Islet of Langerhans (tissue), 1 donor: ENCODE data around the gene LIMK1.
"Not testable (repeated sequence)": the region's sequence is repeated elsewhere in the genome, so short reads cannot be mapped to it uniquely, and the experiment has no call there.

Experiments used
- FAIRE-seq: peaks from one replicate; lab custom pipeline; 2011; peaks lifted over from hg19 to GRCh38; lab: Jason Lieb, UNC

LIMK1 gene

DNA sequence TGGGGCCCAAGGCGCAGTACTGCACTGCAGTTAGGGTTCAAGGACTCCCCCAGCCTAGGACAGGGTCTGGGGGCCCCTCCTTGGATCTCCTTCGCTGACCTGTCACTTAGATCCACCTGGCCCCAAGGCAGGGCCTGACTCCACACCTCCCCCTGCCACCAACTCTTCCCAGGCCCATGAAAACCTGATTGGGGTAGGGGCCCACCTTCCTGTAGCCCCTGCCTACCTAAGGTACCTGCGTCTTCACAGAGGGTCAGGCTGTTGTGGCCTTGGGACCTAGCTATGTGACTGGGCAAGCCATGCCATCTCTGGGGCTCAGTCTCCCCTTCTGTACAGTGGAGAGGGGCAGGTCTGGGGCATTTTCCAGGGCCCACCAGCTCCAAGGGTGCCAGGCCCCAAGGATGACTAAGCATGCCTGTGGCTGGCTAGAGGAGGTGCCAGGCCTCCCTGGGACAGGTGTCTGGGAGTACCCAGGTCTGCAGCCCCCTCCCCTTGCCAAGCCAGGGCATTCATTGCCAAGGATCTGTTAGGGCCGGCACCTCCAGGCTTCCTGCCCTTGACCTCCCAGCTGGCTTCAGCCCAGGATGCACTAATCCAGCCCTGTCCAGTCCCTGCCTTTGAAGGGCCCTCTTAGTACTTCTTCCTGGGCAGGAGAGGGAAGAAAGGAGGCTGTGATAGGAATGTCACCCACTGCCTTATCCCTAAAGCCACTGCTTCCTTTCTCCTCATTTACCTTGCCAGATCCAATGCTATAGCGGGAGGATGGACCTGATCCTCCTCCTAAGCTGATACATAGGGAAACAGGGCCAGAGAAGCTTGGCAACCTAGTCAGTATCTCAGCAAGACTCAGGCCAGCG lies 1.3 kb downstream of the LIMK1 start:
- FAIRE-seq, result no peak

DNA sequence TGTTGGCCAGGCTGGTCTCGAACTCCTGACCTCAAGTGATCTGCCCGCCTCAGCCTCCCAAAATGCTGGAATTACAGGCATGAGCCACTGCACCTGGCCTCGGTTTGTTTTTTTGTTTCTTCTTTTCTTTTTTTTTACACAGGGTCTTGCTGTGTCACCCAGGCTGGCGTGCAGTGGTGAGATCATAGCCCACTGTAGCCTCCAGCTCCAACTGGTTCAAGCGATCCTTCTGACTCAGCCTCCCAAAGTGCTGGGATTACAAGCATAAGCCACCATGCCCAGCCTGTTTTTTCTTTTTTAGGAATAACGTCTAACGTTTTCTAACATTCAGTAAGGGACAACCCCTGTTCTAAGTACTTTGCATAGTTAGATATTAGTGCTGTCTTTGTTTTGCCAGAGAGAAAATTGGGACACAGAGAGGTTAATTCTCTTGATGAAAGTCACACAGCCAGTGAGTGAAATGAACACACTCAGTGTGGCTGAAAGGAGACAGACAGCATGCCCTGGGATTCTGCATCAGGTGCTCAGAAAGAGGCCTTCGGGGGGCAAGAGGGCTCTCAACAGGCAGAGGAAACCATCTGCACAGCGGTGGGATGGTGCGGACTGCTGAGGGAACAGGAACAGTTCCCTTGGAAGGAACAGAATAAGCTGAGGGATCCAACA lies 4.3 kb downstream of the LIMK1 start:
- no peak for FAIRE-seq

DNA sequence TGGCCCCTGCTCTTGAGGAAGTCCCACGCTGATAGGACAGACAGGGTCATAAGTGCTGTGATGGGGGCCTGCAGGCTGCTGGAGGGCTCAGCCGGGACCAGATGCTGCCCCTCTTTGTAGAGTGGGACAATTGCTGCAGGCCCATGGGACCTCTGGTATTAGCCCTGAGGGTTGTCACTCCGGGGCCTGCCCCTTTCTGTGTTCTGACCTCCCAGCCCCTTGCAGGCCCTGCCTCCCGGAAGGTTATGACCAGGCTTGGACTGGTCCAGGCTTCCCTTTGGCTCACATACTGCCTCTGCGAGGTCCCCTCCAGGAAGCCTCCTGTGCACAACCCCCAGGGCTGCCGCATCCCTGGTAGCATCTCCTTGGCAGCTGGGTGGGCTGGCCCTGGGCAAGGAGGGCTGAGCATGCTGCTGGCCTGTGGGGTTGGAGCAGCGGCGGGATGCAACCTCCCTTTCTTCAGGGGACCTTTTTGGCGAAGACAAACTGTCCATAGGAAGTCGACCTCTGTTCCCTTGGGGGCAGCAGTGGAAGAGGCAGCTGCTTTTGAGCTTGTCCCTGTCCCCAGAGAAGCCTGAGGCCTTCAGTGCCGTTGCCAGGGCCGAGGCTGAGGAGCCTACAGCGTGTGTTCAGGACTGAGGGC lies 8.8 kb downstream of the LIMK1 start:
- FAIRE-seq, result no peak

DNA sequence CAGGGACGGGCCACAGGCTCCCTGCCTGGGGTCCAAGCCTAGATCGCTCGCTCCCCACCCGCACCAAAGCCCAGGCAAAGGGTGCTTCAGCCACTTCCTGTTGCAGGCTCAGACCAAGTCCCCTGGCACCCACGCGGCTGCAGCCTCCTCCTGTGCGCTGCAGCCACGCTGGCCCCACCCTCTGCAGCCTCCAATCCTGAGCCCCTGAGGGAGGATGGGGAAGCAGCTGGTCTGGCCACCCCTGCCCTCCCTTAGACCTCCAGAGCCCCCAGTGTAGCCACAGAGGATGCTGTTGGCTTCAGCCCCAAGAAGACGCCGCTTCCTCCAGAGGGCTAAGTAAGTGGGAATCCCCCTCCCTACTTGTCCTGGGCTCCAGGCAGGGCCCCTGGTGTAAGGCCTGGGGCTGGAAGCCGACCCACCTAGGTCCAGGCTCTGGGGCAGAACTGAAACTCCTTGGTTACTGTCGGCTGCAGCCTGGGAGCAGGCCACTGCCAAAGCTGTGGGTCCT lies 9.4 kb downstream of the LIMK1 start:
- FAIRE-seq, result no peak

DNA sequence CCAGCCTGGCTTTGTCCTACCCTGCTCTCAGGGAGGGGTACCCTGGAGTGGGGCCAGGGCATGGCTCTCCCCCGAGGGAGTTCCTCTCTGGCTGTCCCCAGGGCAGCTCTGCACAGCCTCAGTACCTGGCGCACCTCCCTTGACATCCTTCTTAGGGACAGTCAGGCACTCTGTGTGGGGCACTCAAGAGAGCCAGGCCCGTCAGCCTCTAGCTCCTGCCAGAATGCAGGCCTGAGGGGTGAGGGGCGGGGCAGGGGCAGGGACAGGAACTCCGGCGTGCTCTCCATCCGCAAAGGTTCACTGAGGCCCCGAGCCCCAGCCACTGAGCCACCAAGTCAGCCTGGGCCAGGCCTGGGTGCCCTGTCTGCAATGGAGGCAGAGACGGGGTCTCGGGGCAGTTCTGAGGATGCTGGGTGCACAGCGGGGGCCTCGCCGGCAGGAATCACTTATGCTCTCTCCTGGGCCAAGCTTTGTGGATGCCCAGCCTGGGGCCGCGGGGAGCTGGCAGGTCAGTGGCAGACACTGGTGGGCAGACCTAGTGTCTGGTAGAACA lies 10.1 kb downstream of the LIMK1 start:
- FAIRE-seq, result no peak

DNA sequence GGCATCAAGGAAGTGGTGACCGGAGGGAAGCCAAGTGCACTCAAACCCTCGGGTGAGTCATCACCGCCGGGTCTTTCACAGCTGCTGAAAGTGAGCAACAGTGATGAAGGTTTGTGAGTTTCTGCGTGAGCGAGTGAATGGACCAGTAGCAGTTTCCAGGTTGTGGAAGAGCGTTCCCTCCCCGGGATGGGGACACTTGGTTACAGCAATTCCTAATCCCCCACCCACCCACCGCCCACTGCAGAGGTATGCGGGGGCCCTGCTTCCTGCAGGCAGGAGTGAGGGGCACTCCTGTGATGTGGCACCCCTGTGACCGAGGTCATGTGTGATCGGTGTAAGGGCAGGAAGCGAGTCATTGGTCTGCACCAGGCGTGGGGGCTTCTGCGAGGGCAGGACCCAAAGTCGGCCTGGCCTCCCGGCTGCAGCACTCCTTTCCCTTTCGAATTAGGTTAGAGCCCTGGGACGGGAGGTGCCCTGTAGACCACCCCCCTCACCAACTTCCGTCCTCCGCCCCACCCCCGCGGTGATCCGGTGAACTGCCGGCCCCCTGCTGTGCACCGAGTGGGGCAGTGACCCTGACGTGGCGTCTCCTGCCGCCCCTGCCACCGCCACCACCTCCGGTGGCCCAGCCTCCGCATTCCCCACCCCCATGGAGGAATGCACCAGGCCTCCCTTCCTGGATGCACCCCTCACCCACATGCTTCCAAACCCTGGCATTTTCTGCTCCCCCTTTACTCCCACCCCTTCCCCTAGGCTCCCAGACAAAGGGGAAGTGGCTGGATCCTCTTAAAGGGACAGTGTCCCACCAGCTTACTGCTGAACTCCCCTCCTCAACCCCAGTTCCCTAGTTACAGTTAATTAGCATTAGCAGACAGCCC lies 10.9 kb downstream of the LIMK1 start:
- FAIRE-seq, result no peak

DNA sequence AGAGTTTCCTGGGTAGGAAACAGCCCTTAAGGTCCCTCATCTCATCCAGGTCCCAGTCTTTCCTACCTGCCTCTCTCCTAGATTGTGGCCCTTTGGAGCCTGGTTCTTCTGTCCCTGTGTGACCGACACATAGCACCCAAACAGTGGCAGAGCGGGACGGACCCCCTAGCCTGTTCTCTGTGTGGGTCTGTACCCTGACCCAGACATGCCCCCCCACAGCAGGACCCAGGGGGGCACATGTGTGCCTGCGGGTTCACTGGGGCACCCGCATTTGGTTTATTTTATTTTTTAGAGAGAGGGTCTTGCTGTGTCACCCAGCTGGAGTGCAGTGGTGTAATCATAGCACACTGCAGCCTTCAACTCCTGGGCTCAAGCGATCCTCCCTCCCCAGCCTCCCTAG lies 11.5 kb downstream of the LIMK1 start:
- no peak for FAIRE-seq

DNA sequence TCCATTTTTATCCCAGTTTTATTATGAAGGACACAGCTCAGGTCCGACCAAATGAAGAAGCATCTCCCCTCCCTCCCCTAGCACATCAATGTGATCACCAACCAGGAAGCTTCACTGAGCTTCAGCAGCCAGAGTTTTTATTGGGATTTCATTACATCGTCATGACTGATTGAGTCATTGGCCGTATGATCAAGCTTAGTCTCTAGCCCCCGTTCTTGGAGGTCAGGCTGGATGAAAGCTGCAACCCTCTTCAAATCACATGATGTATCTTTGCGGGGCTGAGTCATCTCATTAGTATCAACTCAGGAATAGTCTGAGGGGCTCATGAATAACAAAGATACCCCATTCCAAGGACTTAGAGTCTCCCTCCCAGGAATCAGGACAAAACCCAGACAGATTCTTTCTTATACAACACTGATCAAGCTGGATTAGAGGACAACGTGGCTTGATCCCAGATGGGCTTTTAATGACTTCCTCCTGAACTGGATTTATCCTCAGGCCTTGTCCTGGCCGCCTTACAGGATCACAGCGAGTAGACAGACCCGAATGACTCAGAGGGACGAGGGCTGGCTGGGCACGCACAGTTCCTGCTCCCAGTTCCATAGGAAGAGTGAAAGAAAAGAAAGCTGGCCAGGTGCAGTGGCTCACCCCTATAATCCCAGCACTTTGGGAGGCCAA lies 14.5 kb downstream of the LIMK1 start:
- FAIRE-seq, result no peak

DNA sequence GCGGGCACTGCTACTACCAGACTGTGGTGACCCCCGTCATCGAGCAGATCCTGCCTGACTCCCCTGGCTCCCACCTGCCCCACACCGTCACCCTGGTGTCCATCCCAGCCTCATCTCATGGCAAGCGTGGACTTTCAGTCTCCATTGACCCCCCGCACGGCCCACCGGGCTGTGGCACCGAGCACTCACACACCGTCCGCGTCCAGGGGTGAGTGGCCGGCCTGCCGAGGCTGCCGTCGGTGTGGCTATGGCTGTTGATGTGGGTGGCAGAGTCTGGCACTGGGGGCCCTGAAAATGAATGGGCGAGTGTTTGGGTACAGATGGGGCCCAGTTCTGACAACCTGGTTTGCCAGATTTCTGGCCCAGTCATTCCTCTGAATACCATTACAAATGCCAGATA lies 15.4 kb downstream of the LIMK1 start:
- no peak for FAIRE-seq

DNA sequence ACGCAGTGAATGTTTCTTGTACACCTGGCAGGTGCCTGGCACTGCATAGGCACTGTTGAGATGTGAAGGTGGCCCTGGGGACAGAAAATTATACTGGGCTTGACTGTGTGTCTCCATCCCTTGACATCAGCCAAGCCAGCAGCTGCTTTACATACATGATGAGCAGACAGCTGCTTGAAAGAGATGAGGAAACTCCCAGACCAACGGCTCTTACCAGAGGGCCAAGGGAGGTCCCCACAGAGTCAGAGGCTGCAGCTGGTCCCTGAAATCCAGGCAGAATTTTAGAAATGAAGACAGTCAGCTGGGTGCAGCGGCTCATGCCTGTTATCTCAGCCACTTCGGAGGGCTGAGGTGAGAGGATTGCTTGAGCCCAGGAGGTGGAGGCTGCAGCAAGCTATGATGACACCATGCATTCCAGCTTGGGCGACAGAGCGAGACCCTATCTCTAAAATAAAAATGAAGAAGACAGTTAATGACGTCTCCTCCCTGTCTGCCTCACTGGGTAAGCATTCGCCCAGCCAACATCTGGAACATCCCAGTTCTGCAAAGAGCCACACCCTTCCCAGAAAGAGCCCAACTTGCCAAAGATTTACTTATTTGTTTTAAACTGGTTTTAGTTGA lies 17.6 kb downstream of the LIMK1 start:
- no peak for FAIRE-seq

DNA sequence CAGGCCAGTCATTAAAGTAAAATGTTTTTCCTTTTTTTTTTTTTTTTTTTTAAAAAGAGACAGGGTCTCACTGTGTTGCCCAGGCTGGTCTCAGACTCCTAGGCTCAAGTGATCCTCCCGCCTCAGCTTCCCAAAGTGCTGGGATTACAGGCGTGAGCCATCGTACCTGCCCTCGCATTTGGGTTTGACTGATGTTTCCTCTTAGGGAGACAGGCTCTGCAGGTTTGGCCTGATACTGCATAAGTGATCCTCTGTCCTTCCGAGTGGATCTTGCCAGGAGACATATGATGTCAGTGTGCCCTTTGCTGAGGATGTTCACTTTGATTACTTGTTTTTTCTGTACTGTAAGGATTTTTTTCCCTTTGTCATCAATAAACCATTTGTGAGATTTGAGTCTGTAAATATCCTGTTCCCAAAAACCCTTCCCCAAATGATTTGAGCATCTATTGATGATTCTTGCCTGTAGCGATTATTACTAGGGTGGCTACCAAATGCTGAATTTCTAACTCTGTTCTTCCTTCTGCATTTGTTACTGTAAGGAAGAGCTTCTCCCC lies 19.7 kb downstream of the LIMK1 start:
- no peak for FAIRE-seq

DNA sequence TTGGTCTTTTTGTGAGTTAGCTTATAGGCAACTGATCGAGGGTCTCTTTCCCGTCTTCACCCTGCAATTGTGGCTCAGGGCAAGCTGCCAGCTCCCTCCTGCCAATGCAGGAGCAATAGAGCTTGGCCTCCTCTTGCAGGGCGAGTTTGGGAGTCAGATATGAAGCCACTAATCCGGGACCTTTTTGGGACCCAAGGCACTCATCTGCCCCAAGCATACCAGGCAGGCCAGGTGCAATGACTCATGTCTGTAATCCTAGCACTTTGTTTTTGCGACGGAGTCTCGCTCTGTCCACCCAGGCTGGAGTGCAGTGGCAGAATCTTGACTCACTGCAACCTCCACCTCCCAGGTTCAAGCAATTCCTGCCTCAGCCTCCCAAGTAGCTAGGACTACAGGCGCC lies 21.1 kb downstream of the LIMK1 start:
- no peak for FAIRE-seq

DNA sequence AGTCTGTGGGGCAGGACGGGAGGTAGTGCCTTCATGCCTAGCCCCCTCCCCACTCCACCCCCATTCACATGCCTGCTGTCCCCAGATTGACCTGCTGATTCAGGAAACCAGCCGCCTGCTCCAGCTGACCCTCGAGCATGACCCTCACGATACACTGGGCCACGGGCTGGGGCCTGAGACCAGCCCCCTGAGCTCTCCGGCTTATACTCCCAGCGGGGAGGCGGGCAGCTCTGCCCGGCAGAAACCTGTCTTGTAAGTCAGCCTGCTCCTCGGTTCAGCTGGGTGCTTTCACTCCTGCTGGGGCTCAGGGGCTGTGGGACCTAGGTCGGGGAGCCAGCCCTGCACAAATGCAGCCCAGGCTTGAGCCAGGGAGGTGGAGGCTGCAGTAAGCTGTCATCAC lies 22.4 kb downstream of the LIMK1 start:
- FAIRE-seq, result no peak

DNA sequence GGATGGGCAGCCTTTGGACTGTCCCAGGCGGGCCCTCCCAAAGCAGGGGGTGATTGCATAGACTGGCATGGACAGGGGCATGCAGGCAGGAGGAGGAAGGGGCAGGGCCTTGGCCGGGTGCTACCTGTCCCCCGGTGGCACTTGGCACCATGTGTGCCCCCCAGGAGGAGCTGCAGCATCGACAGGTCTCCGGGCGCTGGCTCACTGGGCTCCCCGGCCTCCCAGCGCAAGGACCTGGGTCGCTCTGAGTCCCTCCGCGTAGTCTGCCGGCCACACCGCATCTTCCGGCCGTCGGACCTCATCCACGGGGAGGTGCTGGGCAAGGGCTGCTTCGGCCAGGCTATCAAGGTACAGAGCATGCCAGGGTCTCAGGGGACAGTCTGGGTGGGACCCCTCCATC lies 23.2 kb downstream of the LIMK1 start:
- FAIRE-seq, result no peak

DNA sequence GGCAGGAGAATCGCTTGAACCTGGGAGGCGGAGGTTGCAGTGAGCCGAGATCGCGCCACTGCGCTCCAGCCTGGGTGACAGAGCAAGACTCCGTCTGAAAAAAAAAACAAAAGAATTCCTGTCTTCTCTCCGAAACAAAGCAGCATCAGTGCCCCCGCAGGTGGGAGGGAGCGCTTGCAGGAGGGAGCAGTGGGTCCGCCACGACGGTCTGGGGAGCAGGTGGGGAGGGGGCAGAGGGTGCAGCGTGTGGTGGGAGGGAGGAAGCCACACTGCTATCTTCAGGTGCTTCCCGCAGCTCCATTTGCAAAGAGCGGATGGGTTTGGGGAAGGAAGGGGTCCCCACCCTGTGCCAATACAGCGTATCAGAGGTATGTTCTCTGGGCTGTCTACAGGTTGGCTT lies 31.7 kb downstream of the LIMK1 start:
- no peak for FAIRE-seq

DNA sequence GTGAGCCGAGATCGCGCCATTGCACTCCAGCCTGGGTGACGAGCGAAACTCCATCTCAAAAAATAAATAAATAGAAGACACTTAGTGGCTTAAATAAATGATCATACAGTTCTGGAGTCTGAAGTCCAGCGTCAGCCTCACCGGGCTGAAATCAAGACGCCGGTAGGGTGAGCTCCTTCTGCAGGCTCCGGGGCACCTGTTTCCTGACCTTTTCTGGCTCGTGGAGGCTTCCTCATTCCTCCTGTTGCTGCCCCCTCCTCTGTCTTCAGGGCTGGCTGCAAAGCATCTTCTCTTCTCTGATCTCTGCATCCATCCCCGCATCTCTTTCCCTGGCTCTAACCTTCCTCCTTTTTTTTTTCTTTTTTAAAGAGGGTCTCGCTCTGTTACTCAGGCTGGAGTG lies 32.8 kb downstream of the LIMK1 start:
- no peak for FAIRE-seq

DNA sequence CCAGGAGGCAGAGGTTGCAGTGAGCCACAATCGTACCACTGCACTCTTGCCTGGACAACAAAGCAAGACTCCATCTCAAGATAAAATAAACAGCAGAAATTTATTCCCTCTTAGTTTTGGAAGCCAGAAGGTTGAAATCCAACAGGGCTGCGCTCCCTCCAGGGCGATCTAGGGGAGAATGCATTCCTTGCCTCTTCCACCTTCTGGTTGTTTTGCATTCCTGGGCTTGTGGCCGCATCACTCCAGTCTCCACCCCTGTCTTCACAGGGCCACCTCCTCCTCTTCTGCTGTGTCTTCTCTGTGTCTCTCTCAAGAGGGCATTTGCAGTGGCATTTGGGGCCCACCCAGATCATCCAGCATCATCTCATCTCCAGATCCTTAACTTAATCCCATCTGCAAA lies 36.2 kb downstream of the LIMK1 start:
- FAIRE-seq, result no peak

DNA sequence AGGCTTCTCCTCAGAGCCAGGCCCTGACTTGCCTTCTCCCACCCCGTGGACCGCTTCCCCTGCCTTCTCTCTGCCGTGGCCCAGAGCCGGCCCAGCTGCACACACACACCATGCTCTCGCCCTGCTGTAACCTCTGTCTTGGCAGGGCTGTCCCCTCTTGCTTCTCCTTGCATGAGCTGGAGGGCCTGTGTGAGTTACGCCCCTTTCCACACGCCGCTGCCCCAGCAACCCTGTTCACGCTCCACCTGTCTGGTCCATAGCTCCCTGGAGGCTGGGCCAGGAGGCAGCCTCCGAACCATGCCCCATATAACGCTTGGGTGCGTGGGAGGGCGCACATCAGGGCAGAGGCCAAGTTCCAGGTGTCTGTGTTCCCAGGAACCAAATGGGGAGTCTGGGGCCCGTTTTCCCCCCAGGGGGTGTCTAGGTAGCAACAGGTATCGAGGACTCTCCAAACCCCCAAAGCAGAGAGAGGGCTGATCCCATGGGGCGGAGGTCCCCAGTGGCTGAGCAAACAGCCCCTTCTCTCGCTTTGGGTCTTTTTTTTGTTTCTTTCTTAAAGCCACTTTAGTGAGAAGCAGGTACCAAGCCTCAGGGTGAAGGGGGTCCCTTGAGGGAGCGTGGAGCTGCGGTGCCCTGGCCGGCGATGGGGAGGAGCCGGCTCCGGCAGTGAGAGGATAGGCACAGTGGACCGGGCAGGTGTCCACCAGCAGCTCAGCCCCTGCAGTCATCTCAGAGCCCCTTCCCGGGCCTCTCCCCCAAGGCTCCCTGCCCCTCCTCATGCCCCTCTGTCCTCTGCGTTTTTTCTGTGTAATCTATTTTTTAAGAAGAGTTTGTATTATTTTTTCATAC lies 38.0 kb downstream of the LIMK1 start:
- no peak for FAIRE-seq

DNA sequence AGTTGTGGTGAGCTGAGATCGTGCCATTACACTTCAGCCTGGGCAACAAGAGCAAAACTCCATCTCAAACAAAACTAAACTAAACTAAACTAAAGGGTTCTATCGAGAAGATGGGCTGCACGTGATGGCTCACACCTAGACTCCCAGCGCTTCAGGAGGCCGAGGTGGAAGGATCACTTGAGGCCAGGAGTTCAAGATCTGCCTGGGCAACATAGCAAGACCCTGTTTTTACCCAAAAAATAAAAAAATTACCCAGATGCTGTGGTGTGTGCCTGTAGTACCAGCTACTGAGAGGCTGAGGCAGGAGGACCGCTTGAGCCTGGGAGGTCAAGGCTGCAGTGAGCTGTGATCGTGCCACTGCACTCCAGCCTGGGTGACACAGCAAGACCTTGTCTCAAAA lies 40.3 kb downstream of the LIMK1 start:
- not testable (repeated sequence) for FAIRE-seq
